Stimulated activated naive CD8-positive, alpha-beta T cell treated with anti-CD3 and anti-CD28 coated beads, Interleukin-15, Interleukin-2, amounts not matched to agents 100 ng/mL and 50 ng/mL, for 24 hours (primary cell): ENCODE data around the gene MXI1.

Source experiments
- H3K27ac Mint-ChIP-seq: one replicate; pipeline ENCODE4 v1.8.0; 2021; ENCODE audit warnings: mild to moderate bottlenecking, mixed read lengths
- H3K27me3 Mint-ChIP-seq: one replicate; pipeline ENCODE4 v1.8.0; 2021; ENCODE audit warnings: mixed read lengths
- H3K36me3 Mint-ChIP-seq: one replicate; pipeline ENCODE4 v1.8.0; 2021; ENCODE audit warnings: low read depth, mixed read lengths
- H3K4me1 Mint-ChIP-seq: one replicate; pipeline ENCODE4 v1.8.0; 2021; ENCODE audit warnings: low read depth, mixed read lengths
- H3K4me3 Mint-ChIP-seq: one replicate; pipeline ENCODE4 v1.8.0; 2021; ENCODE audit warnings: mild to moderate bottlenecking, mixed read lengths
- H3K9me3 Mint-ChIP-seq: one replicate; pipeline ENCODE4 v1.8.0; 2021; ENCODE audit warnings: mixed read lengths

Gene MXI1

DNA sequence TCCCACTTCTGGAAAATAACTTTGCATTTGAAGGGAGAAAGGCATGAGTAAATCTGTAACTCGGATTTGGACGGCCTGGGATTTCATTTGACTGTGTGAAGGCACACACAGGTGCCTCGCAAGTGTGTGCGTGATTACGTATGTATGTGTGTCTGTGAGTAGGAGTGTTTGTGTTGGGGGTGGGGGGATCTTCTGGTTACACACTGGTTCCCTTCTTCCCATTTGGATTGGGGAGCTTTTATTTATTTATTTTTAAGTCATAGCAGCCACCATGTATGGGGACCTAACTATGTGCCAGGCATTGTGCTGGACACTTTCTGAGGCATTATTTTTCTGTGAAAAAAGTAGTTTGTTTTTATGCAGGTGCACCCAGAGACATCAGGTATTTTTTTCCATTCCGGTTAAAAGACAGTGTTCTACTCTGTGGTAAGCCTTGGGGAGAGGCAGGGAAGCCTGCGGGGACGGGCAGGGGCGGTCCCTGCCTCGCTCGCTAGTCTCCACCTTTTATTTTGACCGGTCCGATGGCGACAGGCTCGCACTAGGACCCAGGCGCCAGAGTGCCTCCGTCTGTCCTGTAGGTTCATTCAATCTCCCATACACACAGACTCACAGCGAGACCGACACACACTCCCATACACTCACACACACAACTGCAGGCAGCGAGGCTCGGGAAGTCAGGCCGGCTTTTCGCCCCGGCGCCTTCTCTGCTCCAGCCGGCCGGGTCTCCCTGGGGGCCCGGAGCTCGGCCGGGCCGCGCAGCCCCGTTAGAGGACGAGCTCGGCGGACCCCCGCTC lies at the start of gene MXI1:
Gene MXI1 (plus strand): TSS at position 595 of the 794 bp plus-strand sequence. CDS start 204 bp downstream, outside the sequence.
- Mint-ChIP-seq H3K27me3 (peaks cover 32% of the 10 kb centered on the region), H3K9me3 (no peaks in the 10 kb centered on the region), H3K4me1 (peaks cover 47% of the 10 kb centered on the region), H3K27ac (peak within 1 kb of the TSS; percentile 46), H3K36me3 (no peaks in the 10 kb centered on the region), H3K4me3 (peak within 1 kb of the TSS; percentile 87)

DNA sequence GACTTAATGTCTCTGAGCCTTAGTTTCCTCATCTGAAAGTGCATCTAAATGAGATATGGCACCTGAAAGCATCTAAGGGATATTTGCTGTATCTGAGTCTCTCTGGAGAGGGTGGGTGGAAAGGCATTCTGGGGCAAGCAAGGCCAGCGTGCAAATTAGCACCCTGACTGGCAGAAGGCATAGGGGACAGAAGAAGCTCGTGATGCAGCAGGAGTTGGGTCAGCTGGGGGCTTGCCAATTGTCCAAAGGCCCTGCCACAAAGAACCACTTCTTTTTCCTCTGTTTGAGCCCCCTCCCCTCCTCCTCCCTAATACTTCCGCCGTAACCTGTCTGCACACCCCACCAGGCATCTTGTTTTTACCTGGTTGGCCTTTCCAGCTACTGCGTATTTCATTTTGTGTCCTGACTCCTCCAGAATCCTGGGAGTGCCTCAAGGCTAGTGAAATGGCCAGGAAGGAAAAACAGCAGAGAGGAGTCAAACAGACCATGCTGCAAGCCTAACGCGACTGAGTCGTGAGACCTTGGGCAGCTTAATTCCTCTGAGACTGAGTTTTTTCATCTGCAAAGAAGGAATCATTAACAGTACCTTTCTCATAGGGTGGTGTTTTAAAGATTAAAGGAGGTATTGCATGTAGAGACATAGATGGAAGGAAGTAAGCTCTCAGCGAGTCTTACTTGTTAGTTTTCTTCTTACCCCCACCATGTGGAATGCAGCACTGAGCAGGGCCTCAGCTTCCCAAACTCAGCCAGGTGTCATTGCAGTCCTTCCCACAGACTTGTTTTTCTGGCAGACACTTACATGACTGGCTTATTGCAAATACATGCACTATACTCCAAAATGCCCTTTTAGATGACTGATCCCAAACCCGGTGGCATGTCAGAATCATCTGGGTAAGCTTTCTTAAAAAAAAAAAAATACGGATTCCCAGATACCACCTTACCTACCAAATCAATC lies 49.1 kb upstream of the MXI1 start:
- H3K36me3 Mint-ChIP-seq = no peaks in the 10 kb centered on the region
- no peak overlapping the region for H3K4me3 Mint-ChIP-seq
- peaks cover 85% of the 10 kb centered on the region for H3K27me3 Mint-ChIP-seq
- H3K9me3 Mint-ChIP-seq = no peaks in the 10 kb centered on the region
- H3K27ac Mint-ChIP-seq = no peak overlapping the region
- H3K4me1 Mint-ChIP-seq = peaks cover 31% of the 10 kb centered on the region

DNA sequence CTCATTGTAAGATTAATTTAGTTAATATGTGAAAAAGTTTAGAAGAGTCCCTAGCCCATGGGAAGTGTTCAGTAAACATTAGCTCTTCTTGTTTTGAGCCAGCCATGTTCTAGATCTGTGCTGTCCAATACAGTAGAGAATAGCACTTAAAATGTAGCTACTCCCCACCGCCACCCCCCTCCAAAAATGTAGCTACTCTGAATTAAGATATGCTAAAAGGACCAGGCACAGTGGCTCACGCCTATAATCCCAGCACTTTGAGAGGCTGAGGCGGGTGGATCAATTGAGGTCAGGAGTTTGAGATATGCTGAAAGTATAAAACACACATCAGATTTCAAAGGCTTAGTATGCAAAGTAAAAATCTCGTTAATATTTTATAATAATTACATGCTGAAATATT lies 47.3 kb upstream of the MXI1 start:
- H3K4me1 Mint-ChIP-seq = peaks cover 25% of the 10 kb centered on the region
- H3K27ac Mint-ChIP-seq = no peak overlapping the region
- H3K27me3 Mint-ChIP-seq = peaks cover 80% of the 10 kb centered on the region
- no peaks in the 10 kb centered on the region for H3K9me3 Mint-ChIP-seq
- H3K4me3 Mint-ChIP-seq = no peak overlapping the region
- no peaks in the 10 kb centered on the region for H3K36me3 Mint-ChIP-seq

DNA sequence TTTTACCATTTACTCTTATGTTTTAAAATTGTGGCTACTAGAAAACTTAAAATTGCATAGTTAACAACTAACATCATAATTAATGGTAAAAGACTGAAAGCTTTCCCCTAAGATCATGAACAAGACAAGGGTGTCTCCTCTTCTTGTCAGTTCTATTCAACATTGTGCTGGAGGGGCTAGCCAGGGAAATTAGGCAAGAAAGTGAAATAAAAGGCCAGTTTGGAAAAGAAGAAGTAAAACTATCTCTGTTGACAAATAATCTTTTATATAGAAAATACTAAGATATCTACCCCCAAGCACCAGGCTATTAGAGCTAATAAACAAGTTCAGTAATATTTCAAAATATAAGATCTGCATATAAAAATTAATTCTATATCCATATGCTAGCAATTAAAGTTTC lies 46.9 kb upstream of the MXI1 start:
- H3K4me3 Mint-ChIP-seq = no peak overlapping the region
- no peaks in the 10 kb centered on the region for H3K36me3 Mint-ChIP-seq
- H3K9me3 Mint-ChIP-seq = no peaks in the 10 kb centered on the region
- H3K4me1 Mint-ChIP-seq = peaks cover 27% of the 10 kb centered on the region
- H3K27me3 Mint-ChIP-seq = peaks cover 81% of the 10 kb centered on the region
- H3K27ac Mint-ChIP-seq = no peak overlapping the region

DNA sequence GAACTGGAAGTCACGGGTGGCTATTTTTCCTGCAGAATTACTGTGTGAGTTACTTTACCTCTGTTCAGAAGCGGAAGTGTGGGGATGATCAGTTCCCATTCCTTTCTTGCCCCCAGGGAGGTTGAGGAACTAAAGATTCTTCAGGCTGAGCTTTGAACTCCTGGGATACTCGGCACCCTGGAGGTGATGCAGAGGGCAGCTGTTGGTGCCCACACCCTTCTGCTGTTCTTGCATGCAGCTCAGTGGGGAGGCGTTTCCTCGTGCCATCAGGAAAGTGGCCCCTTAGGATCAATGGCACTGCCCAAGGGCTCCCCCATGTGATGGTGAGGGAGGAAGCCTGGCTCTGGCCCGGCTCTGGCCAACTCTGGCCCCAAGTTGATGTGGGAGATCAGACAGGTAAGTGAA lies 44.7 kb upstream of the MXI1 start:
- Mint-ChIP-seq H3K27me3 (peaks cover 83% of the 10 kb centered on the region), H3K4me3 (no peak overlapping the region), H3K4me1 (peaks cover 14% of the 10 kb centered on the region), H3K36me3 (no peaks in the 10 kb centered on the region), H3K27ac (no peak overlapping the region), H3K9me3 (no peaks in the 10 kb centered on the region)

DNA sequence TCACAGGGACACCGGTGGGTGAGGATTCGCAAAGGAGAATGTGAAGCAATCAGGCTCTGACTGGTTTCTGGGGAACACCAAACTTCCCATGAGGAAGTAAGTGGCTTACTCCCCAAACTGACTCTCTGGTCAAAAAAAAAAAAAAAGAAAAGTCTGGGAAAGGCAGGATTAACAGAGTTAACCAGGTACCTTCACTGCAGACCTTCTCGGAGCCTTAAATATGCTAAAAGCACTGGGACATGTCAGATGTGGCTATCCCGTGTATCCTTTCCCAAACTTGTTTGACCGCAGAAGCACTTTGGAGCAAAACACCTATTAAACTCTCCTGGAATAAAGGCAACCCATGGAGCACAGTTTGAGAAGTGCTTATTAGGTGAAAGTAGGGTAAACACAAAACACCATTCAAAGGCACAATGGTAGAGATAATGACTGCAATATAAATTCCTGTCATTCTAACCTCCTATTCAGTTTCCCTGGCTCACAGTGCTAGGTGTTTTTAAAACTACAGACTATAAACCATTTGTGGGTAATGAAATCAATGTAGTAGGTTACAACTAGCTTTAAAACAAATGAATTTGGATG lies 44.1 kb upstream of the MXI1 start:
- H3K27me3 Mint-ChIP-seq = peaks cover 83% of the 10 kb centered on the region
- no peaks in the 10 kb centered on the region for H3K36me3 Mint-ChIP-seq
- no peak overlapping the region for H3K27ac Mint-ChIP-seq
- no peaks in the 10 kb centered on the region for H3K9me3 Mint-ChIP-seq
- no peak overlapping the region for H3K4me3 Mint-ChIP-seq
- peaks cover 13% of the 10 kb centered on the region for H3K4me1 Mint-ChIP-seq

DNA sequence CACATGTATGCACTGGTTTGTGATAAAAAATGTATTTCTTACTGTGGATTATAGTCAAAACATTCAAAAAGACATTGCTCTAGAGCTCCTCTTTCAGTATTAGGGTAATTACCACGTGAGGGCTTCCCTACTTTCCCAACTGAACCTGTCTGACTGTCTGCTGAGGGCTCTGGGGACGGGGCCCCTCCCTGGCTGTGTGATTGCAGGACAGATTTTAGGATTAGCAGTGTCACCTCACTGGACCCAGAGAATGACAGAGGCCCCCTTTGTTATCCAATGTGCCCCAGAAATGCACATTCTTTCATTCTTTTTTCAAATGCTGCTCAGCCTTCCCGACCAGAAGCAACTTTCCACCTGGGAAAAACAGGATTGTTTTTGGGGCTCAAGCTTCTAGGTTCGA lies 43.6 kb upstream of the MXI1 start:
- H3K27me3 Mint-ChIP-seq = peaks cover 83% of the 10 kb centered on the region
- H3K4me1 Mint-ChIP-seq = peaks cover 18% of the 10 kb centered on the region
- H3K9me3 Mint-ChIP-seq = no peaks in the 10 kb centered on the region

DNA sequence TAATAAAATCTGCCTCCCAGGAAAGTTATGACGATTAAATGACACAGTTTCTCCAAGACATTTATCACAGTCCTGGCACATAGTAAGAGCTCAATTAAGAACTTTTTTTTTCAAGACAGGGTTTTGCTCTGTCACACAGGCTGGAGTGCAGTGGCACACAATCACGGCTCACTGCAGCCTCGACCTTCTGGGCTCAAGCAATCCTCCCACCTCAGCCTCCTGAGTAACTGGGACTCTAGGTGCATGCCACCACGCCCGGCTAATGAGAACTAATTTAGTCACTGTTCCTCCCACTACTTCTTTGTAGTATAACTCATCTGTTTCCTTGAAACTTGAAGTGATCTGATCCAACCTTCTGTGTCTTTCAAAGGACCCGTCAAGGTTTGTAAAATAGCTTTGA lies 42.2 kb upstream of the MXI1 start:
- H3K36me3 Mint-ChIP-seq = no peaks in the 10 kb centered on the region

More for the DNA sequence above, 43.6 kb upstream of the MXI1 start:
- H3K27ac Mint-ChIP-seq = no peak overlapping the region
- no peaks in the 10 kb centered on the region for H3K36me3 Mint-ChIP-seq
- H3K4me3 Mint-ChIP-seq = no peak overlapping the region

DNA sequence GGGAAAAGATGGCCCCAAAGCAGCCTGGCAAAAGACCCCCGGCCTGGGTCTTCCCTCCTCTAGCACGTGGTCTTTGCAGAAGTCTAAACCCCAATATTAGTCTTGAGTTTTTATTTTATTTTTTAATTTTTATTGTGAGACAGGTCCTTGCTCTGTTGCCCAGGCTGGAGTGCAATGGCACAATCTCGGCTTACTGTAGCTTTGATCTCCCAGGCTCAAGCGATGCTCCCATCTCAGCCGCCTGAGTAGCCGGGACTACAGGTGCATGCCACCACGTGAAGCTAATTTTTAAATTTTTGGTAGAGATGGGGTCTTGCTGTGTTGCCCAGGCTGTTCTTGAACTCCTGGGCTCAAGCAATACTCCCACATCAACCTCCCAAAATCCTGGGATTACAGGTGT lies 40.3 kb upstream of the MXI1 start:
- H3K4me3 Mint-ChIP-seq = no peak overlapping the region
- H3K27ac Mint-ChIP-seq = no peak overlapping the region
- no peaks in the 10 kb centered on the region for H3K36me3 Mint-ChIP-seq
- H3K4me1 Mint-ChIP-seq = peaks cover 29% of the 10 kb centered on the region
- H3K9me3 Mint-ChIP-seq = no peaks in the 10 kb centered on the region
- H3K27me3 Mint-ChIP-seq = peaks cover 86% of the 10 kb centered on the region

More for the DNA sequence above, 42.2 kb upstream of the MXI1 start:
- H3K27me3 Mint-ChIP-seq = peaks cover 83% of the 10 kb centered on the region
- no peak overlapping the region for H3K27ac Mint-ChIP-seq
- no peaks in the 10 kb centered on the region for H3K9me3 Mint-ChIP-seq
- no peak overlapping the region for H3K4me3 Mint-ChIP-seq
- peaks cover 26% of the 10 kb centered on the region for H3K4me1 Mint-ChIP-seq

DNA sequence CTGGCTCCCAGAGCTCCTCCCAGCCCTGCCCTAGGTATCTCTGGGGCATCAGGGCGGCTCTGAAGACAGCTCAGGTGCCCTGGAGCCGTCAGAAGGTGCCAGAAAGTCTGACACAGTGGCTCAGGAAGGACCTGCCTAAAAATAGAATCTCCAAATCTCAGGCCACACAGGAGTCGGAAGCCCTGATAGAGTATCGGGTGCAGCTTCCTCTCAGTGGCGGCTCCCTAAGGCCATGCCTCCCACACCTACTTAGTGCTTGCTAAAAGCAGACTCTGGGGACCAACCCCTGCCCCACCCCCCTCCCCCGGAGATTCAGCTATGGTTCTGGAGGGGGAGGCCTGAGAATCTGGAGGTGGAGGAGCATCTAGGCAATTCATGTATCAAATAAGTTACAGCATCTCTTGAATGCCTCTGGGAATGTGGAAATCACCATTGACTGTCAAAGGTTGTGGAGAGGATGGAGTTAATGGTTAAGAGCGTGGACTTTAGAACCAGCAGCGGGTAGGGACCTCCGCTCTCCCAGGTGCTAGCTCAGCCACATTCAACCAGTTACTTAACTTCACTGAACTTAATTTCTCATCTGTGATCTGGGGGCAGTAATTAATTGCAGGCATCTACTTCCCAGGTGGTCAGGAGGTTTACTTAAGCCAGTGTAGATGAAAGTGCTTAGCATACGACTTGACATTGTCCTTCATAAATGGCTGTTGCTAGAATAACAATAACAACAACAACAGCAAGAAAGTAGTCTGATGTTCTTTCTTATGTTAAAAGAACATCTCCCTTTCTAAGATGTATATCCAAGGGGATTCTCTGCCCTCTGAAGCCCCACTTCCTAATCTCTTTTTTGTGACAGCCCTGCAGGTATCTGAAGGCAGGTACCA lies 38.6 kb upstream of the MXI1 start:
- peaks cover 29% of the 10 kb centered on the region for H3K4me1 Mint-ChIP-seq
- no peak overlapping the region for H3K27ac Mint-ChIP-seq
- H3K4me3 Mint-ChIP-seq = no peak overlapping the region

DNA sequence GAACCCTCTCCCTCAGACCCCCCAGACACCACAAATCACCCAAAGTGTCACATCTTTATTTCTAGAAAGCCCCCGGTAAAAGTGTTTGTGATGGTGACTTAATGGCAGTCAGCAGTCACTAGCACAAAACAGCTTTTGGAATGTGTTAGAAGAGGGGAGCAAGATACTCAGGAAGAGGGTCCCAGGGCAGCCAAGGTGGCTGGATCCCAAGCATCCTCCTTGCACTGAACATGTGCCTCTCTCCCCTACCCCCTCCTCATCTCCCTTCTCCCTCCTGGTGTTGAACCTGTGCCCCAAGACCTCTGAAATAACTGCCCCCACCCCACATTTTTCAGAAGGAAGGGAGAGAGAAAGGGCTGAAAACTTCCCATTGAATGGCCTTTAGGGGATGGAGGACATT lies 37.8 kb upstream of the MXI1 start:
- Mint-ChIP-seq H3K36me3 (no peaks in the 10 kb centered on the region), H3K27me3 (peaks cover 75% of the 10 kb centered on the region), H3K4me3 (no peak overlapping the region), H3K27ac (no peak overlapping the region), H3K4me1 (peaks cover 29% of the 10 kb centered on the region), H3K9me3 (no peaks in the 10 kb centered on the region)

More for the DNA sequence above, 38.6 kb upstream of the MXI1 start:
- Mint-ChIP-seq H3K9me3 (no peaks in the 10 kb centered on the region), H3K36me3 (no peaks in the 10 kb centered on the region), H3K27me3 (peaks cover 77% of the 10 kb centered on the region)

DNA sequence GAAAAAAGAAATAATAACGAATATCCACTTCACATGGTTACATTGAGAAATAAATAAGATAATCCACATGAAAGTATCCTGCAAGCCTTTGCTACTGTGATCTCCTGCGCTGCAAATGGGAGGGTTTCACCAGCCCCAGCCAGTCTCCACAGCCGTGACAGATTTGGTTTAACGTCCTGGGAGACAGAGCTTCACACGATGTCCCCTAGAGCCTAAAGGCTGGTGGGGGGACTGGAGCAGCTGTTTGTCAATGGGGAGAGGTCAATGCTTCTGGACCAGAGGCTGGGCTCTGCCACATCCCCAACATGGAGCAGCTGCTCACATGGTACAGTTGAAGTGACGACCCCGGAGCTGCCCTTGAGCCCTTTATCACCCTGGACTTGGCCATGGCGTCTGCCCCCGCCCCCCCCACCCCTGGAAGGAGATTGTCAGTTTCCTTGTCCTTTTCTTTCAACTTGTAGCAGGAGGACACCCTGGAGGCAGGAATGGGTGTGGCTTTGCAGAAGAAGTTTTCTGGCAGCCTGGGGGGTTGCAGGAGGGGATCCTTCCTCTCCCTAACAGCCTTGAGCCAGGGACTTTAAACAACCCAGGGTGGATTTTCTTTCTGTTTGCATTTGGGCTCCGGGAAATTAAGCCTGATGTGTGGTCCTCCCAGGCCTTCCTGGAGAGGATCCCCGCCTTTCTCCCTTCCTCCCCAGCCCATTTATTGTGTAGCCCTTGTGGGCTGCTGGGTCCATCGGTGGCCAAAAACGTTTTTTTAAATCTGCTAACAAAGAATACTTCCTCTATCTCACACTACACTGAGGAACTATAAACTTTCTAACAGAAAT lies 37.0 kb upstream of the MXI1 start:
- Mint-ChIP-seq H3K9me3 (no peaks in the 10 kb centered on the region), H3K27me3 (peaks cover 78% of the 10 kb centered on the region), H3K4me3 (no peak overlapping the region), H3K36me3 (no peaks in the 10 kb centered on the region), H3K4me1 (peaks cover 25% of the 10 kb centered on the region), H3K27ac (no peak overlapping the region)

DNA sequence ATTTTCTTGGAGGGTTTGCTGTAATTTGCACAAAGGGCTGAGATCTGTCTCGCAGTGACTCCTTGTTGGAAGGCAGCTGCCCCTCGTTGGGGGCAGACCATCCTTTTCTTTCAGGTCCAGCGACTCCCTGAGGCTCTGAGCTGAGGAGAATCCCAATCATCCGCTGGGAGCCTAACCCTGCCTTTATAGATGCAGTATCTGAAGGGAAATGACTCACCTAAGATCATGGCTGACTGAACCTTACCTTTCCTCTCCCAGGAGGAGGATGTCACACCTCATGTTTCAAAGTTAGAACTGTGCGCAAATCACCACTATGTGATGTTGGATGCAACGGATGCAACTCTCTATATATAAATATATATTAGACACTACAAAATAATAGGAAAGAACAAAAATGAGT lies 36.4 kb upstream of the MXI1 start:
- Mint-ChIP-seq H3K27ac (no peak overlapping the region), H3K9me3 (no peaks in the 10 kb centered on the region), H3K4me3 (no peak overlapping the region), H3K36me3 (no peaks in the 10 kb centered on the region), H3K4me1 (peaks cover 19% of the 10 kb centered on the region), H3K27me3 (peaks cover 76% of the 10 kb centered on the region)
